BJ (cell line): ENCODE data around the gene NUCB1. TPM values are rescaled to one million over a fixed set of nuclear protein-coding genes. Genes with fewer than 3 reads are reported as not detected.

Experiments
- CTCF ChIA-PET: fragments of 350-600 bp; formaldehyde crosslinking; extraction: SDS; loops from one replicate; lab custom pipeline; 2021; ENCODE audit warnings: antibody characterized with exemption, inconsistent platforms; lab: Yijun Ruan, JAX
- POLR2A ChIA-PET: fragments of 300-600 bp; sonication (Branson Sonifier 250); formaldehyde crosslinking; extraction: SDS; loops from one replicate; lab custom pipeline; 2021; ENCODE audit warnings: antibody characterized with exemption; lab: Charles Lee
- DNase-seq: peaks from one replicate; pipeline ENCODE4 v3.0.0-alpha.2; 2011; ENCODE audit warnings: low read depth
- H3K27me3 ChIP-seq: 2 replicates; pipeline ENCODE4 v1.6.0; 2011; ENCODE audit warnings: low read length; ENCODE audit not compliant: control insufficient read depth, insufficient read depth
- H3K36me3 ChIP-seq: 2 replicates; pipeline ENCODE4 v1.5.1; 2011; ENCODE audit warnings: low read length; ENCODE audit not compliant: control insufficient read depth, insufficient read depth
- H3K4me3 ChIP-seq: 2 replicates; pipeline ENCODE4 v1.5.1; 2011; ENCODE audit warnings: low read depth, mild to moderate bottlenecking, control low read depth, low read length
- polyA plus RNA-seq: library from polyadenylated mRNA; depleted of rRNA; stranded (reverse); fragments of >200 nt; gene quantifications from 2 replicates; pipeline ENCODE4 v1.2.3, GENCODE V29; 2011
- TF ChIP-seq, protein P1 (sequence below): IDR thresholded peaks from 2 replicates; pipeline ENCODE4 v1.5.1; 2011; ENCODE audit warnings: low read depth, mild to moderate bottlenecking, control low read depth, inconsistent platforms, low read length, moderate library complexity; ENCODE audit not compliant: insufficient read depth

Gene NUCB1
- polyA plus RNA-seq, 1 experiment, result 305 TPM

GRCh38 chr19:48964205-48965039 is 64.3 kb downstream of the NUCB1 start:
- CTCF ChIA-PET, result interaction anchor here (0.7 to 1.5 kb wide), 5 partner anchors 28 to 169 kb away, joined by 3 to 5 read pairs (median 3); partner anchors contain the start of genes GYS1, NUCB1 and RUVBL2
- Histone ChIP-seq H3K36me3 (peaks cover 27% of the 10 kb centered on the region), H3K27me3 (no peaks in the 10 kb centered on the region), H3K4me3 (peak overlapping the region; percentile 4; the same call in 1 of the 2 replicates)
- POLR2A ChIA-PET, result interaction anchor here (0.6 to 1.0 kb wide), 3 partner anchors 9 to 91 kb away, joined by 4 to 5 read pairs (median 4); no protein-coding TSS in a partner anchor
- DNase-seq, result no peak
- TF ChIP-seq, protein P1, sequence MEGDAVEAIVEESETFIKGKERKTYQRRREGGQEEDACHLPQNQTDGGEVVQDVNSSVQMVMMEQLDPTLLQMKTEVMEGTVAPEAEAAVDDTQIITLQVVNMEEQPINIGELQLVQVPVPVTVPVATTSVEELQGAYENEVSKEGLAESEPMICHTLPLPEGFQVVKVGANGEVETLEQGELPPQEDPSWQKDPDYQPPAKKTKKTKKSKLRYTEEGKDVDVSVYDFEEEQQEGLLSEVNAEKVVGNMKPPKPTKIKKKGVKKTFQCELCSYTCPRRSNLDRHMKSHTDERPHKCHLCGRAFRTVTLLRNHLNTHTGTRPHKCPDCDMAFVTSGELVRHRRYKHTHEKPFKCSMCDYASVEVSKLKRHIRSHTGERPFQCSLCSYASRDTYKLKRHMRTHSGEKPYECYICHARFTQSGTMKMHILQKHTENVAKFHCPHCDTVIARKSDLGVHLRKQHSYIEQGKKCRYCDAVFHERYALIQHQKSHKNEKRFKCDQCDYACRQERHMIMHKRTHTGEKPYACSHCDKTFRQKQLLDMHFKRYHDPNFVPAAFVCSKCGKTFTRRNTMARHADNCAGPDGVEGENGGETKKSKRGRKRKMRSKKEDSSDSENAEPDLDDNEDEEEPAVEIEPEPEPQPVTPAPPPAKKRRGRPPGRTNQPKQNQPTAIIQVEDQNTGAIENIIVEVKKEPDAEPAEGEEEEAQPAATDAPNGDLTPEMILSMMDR, result no peak

DNA sequence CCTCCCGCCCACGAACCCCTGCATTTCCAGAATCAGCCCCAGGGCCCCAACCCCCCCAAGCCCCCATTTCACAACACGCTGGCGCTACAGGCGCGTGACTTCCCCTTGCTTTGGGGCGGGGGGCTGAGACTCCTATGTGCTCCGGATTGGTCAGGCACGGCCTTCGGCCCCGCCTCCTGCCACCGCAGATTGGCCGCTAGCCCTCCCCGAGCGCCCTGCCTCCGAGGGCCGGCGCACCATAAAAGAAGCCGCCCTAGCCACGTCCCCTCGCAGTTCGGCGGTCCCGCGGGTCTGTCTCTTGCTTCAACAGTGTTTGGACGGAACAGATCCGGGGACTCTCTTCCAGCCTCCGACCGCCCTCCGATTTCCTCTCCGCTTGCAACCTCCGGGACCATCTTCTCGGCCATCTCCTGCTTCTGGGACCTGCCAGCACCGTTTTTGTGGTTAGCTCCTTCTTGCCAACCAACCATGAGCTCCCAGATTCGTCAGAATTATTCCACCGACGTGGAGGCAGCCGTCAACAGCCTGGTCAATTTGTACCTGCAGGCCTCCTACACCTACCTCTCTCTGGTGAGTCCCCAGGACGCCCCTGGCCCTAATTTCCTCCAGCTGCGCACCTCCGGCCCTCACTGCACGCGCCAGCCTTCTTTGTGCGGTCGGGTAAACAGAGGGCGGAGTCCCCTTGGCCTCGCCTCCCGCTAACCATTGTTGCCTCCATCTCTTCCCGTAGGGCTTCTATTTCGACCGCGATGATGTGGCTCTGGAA is 65.1 kb downstream of the NUCB1 start, which contains the start of gene FTL:
Gene FTL, plus strand, starts transcription at position 270 of the 766 bp plus-strand sequence. Its CDS starts 199 bp downstream, at position 469.
- H3K36me3 ChIP-seq, result peaks cover 32% of the 10 kb centered on the region
- H3K27me3 ChIP-seq, result no peaks in the 10 kb centered on the region
- H3K4me3 ChIP-seq, result peak within 1 kb of the TSS; percentile 78
- ChIA-PET POLR2A (no interaction called here), CTCF (interaction anchor here (1.3 to 3.9 kb wide), 2 partner anchors 15 to 122 kb away, joined by 3 to 18 read pairs; no protein-coding TSS in a partner anchor)
- DNase-seq, result peak; percentile 75
- TF ChIP-seq, protein P1, result no peak

DNA sequence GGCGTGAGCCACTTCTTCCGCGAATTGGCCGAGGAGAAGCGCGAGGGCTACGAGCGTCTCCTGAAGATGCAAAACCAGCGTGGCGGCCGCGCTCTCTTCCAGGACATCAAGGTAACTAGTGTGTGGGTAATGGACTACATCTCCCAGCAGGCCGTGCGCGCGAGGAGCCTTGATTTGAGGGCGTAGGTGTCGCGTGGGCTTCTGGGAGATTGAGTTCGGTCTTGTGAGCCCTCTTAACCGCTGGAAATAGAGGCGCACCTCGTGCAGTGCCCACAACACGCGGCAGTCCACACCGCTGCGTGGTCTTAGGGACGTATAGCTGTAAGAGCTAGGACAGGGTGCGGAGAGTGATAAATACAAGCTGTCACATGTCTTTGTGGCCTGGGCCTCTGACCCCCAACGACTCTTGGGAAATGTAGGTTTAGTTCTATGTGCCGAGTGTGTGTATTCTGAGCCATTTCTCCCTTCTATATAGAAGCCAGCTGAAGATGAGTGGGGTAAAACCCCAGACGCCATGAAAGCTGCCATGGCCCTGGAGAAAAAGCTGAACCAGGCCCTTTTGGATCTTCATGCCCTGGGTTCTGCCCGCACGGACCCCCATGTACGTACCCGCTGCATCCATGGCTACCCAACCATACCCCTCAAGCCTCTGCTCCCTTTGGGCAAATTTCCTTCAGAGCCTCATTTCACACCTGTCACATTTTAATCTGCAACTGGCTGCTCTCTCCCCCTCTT is 65.9 kb downstream of the NUCB1 start:
- ChIA-PET CTCF (interaction anchor here (1.3 to 3.9 kb wide), 4 partner anchors 10 to 178 kb away, joined by 3 to 18 read pairs (median 10); no protein-coding TSS in a partner anchor), POLR2A (no interaction called here)
- TF ChIP-seq, protein P1, result no peak

DNA sequence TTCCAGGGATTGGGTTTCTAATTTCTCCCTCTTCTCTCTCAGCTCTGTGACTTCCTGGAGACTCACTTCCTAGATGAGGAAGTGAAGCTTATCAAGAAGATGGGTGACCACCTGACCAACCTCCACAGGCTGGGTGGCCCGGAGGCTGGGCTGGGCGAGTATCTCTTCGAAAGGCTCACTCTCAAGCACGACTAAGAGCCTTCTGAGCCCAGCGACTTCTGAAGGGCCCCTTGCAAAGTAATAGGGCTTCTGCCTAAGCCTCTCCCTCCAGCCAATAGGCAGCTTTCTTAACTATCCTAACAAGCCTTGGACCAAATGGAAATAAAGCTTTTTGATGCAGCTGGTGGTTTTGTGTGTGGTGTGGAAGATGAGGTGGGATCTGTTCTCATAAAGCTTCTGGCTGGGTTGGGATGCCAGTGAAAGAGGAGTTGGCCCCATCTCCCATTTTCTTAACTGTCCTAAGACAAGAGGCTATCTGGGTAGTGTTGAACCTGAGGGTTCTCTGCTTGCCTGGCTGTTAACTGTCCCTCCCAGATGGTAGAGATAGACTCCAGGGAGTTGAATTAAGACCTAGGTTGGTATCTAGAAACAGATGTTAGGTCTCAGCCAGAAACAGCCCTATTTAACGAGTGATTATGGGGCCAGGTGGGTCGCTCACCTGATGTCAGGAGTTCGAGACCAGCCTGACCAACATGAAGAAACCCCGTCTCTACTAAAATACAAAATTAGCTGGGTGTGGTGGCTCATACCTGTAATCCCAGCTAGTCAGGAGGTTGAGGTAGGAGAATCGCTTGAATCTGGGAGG is 66.6 kb downstream of the NUCB1 start:
- H3K4me3 ChIP-seq, result peak overlapping the region; percentile 78
- TF ChIP-seq, protein P1, result no peak
- DNase-seq, result no peak
- peaks cover 33% of the 10 kb centered on the region for H3K36me3 ChIP-seq
- no peaks in the 10 kb centered on the region for H3K27me3 ChIP-seq
- ChIA-PET CTCF (interaction anchor here (1.0 to 3.9 kb wide), 6 partner anchors 10 to 179 kb away, joined by 3 to 18 read pairs (median 8); partner anchors contain the start of genes GYS1 and RUVBL2), POLR2A (interaction anchor here (1.1 to 1.2 kb wide), 2 partner anchors 26 to 95 kb away, joined by 3 to 6 read pairs; partner anchors contain the start of genes GYS1, PPP1R15A and RUVBL2)

More for the DNA sequence above, 65.9 kb downstream of the NUCB1 start:
- H3K36me3 ChIP-seq, result peaks cover 33% of the 10 kb centered on the region
- DNase-seq, result no peak
- peak overlapping the region; percentile 78 for H3K4me3 ChIP-seq
- H3K27me3 ChIP-seq, result no peaks in the 10 kb centered on the region
